CD4-positive, alpha-beta T cell treated with Interleukin-2 at 100 ng/mL for 4 hours (primary cell): ENCODE measurements around the gene OR3A2.
A peak's percentile ranks its signal among the peaks of the same experiment; 100 is the strongest.
"Not testable (repeated sequence)": the region's sequence is repeated elsewhere in the genome, so short reads cannot be mapped to it uniquely, and the experiment has no call there.

ENCODE experiments used
- DNase-seq: peaks from one replicate; pipeline ENCODE4 v3.0.0-alpha.2; 2020; ENCODE audit warnings: low spot score

OR3A2 gene

DNA sequence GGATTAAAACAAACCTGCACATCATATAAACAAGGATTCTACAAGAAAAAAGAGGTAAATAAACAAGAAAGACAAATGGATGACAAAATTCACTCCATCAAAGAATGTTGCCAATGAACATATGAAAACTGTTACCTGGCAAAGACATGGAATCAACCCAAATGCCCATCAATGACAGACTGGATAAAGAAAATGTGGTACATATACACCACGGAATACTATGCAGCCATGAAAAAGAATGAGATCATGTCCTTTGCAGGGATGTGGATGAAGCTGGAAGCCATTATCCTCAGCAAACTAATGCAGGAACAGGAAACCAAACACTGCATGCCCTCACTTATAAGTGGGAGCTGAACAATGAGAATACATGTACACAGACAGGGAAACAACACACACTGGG lies 92.6 kb downstream of the OR3A2 start:
- not testable (repeated sequence) for DNase-seq

DNA sequence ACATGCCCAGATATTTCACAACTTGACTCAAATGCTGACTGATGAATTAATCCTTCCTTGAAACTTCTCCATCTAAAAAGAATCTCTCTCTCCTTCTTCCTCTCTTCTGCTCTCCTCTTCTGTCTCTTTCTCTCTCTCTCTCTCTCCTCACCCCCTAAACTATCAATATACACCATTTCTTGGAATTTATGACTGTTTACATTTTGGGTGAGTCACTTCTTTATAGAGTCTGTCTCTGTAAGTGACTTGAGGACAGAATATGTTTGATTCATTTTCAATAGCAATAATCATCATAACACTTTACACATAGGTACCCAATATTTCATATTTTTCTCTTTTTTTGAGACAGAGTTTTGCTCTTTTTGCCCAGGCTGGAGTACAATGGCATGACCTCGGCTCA lies 103.2 kb downstream of the OR3A2 start:
- DNase-seq, result no peak

DNA sequence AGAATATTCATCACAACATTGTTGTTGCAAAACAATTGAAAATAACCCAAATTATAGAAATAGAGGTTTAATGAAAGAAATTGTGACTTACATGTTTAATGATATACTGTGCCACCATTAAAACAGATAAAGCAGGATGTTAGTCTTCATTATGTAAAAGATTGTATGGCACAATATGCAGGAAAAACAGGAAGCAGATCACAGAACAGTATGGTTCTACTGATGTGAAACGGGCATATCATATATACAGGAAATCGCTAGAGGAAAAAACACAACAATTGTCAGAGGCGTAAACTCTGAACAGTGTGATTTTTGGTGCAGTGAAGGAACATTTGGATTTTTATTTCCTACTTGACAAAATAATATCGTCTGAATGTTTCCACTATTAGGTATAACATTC lies 110.0 kb downstream of the OR3A2 start:
- DNase-seq, result no peak

DNA sequence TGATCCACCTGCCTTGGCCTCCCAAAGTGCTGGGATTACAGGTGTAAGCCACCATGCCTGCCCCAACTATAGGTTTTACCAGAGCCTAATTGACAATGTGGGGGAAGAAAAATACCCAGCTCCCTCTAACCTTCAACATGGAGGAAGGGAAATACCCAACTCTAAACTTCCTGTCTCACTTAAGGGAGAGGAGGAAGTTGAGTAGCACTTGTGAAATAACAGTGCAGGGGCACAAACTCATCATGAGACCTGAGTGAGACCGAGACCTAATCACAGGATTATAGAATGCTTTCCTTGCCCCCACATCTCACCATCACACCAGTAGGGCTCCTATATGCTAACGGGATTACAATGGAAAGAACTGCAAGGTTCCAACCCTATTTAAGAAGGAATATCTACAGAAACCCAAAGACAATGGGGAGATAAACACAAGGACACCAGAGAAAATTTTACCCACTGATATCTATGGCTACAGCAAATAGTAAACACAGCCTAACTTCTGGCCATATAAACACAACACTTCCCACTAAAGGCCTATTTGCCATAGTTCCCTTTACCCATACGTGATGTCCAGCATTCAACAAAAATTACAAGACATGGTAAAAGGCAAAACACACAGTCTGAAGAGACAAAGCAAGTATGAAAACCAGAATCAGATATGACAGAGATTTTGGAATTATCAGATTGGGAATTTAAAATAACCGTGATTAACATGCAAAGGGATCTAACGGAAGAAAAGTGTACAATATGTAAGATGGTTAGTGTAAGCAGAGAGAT lies 114.8 kb downstream of the OR3A2 start:
- DNase-seq, result no peak

- DNase-seq, result no peak
Measured at GRCh38 chr17:3260600-3260999, 125.5 kb downstream of the OR3A2 start.

- no peak for DNase-seq
Measured at GRCh38 chr17:3260163-3260562, 125.9 kb downstream of the OR3A2 start.

GRCh38 chr17:3256575-3256974 lies 129.5 kb downstream of the OR3A2 start:
- no peak for DNase-seq

DNA sequence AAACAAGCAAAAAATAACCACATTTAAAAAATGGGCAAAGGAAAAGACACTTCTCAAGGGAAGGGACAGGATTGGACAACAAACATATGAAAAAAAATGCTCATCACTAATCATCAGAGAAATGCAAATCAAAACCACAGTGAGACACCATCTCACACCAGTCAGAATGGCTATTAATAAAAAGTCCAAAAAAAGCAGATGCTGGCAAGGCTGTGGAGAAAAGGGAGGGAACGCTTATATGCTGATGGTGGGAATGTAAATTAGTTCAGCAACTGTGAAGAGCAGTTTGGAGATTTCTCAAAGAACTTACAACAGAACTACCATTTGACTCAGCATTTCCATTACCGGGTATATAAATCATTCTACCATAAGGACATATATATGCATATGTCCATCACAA lies 137.1 kb downstream of the OR3A2 start:
- DNase-seq, result not testable (repeated sequence)

- DNase-seq, result not testable (repeated sequence)
Measured at GRCh38 chr17:3244841-3245240, 141.3 kb downstream of the OR3A2 start.

- DNase-seq, result not testable (repeated sequence)
Measured at GRCh38 chr17:3241044-3241443, 145.1 kb downstream of the OR3A2 start.

DNA sequence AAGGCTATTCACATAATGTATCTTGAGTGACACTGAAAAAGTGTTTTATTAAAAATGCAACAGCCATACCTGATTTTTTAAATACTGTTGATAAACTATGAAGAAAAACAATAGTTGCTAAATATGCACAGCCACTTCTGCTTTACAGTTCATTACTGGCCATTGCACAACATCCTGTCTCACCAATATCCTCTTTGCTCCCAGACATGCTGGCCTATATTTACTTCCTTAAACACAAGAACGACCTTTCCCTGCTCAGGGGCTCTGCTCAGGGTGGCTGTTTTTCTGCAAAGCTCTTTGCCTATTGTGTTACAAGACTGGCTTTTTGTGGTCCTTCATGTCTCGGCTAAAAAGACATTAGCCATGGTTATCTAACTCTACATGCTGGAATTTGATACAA lies 147.4 kb downstream of the OR3A2 start:
- peak; percentile 2 for DNase-seq

- not testable (repeated sequence) for DNase-seq
Measured at GRCh38 chr17:3232300-3232699, 153.8 kb downstream of the OR3A2 start.
